GM19455 (cell line): Measurements from ENCODE around the gene NSD2.
"Not testable (repeated sequence)": the region's sequence is repeated elsewhere in the genome, so short reads cannot be mapped to it uniquely, and the experiment has no call there.

ENCODE experiments used
- ATAC-seq: cut with Tn5 transposase; IDR thresholded peaks from one replicate; pipeline ENCODE4 v1.9.1; 2021; ENCODE audit not compliant: unreplicated experiment

Gene NSD2

DNA sequence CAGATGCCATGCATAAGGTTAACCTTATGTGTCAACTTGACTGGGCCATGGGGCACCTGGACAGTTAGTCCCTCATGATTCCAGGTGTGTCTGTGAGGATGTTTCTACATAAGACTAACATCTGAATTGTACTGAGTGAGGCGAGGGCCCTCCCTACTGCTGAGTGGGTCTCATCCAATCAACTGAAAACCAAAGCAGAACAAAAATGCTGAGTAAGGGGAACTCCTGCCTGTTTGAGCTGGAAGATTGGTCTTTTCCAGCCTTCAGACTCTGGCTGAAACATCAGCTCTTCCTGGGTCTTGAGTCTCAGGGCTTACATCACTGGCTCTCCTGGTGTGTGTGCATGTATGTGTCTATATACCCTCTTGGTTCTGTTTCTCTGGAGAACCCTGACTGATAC lies 123.7 kb downstream of the NSD2 start:
- no peak for ATAC-seq

GRCh38 chr4:1996866-1997611 lies 125.8 kb downstream of the NSD2 start:
- no peak for ATAC-seq

- ATAC-seq, result no peak
These were observed 126.5 kb downstream of the NSD2 start for GRCh38 chr4:1997712-1998111.

DNA sequence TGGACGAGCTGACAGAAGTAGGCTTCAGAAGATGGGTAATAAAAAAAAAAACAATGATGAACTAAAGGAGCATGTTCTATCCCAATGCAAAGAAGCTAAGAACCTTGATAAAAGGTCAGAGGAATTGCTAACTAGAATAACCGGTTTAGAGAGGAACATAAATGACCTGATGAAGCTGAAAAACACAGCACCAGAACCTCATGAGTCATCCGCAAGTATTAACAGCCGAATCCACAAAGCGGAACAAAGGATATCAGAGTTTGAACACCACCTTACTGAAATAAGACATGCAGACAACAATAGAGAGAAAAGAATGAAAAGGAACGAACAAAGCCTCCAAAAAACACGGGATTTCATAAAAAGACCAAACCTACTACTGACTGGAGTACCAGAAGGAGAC lies 127.1 kb downstream of the NSD2 start:
- no peak for ATAC-seq

- not testable (repeated sequence) for ATAC-seq
These were observed 128.1 kb downstream of the NSD2 start for GRCh38 chr4:1999308-1999707.

DNA sequence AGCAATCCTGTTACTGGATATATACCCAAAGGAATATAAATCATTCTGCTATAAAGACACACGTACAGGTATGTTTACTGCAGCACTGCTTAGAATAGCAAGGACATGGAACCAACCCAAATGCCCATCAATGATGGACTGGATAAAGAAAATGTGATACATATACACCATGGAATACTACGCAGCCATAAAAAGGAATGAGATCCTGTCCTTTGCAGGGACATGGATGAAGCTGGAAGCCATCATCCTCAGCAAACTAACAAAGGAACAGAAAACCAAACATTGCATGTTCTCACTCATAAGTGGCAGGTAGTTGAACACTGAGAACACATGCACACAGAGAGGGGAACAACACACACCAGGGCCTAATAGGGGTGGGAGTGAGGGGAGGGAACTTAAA lies 132.2 kb downstream of the NSD2 start:
- ATAC-seq, result not testable (repeated sequence)

DNA sequence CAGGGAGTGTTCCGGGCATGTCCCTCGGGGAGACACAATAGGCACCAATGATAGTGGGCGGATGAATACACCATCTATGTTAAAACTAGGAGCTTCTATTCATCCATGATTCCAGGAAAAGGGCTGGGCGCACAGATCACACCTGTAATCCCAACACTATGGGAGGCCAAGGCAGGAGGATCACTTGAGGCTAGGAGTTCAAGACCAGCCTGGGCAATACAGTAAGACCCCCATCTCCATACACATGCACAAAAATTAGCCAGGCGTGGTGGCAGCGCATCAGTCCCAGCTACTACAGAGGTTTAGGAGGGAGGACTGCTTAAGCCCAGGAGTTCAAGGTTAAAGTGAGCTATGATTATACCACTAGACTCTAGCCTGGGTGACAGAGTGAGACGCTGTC lies 135.2 kb downstream of the NSD2 start:
- no peak for ATAC-seq

- no peak for ATAC-seq
These were observed 135.9 kb downstream of the NSD2 start for GRCh38 chr4:2006956-2007653.

DNA sequence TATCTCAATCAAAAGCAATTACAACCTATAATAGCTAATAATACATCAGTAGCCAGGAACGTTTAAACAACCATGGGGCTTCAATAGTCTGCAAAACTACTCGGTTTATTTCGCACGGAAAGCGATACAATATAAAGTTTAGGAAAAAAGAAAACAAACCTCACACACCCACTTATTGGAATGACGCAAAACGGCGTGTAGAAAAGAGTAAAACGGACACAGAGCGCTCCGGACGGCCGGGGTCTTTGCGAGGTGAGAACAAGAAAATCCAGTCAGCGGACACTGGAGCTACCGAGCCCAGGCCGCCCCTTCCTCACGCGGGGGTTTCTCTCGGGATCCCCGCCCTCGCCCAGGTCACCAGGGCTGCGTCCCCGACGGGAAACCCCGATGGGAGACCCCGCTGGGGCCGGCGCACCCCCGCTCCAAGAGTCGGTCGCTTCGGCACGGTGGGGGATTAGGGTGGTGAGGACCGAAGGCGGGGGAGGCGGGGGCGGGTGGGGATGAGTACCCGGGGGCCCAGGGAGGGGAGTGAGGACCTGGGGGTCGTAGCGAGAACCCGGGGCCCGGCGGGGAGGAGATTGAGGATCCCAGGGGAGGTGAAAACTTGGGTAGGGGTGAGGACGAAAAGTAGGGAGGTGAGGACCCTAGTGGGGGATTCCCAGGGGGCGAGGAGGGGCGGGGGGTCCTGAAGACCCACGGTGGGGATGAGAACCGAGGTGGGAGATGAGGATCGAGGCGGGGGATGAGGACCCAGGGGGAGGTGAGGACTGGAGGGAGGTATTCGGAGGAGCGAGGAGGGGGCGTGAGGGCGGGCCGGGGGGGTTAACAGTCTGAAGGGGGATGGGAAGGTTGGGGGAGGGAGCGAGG lies 136.8 kb downstream of the NSD2 start:
- no peak for ATAC-seq

DNA sequence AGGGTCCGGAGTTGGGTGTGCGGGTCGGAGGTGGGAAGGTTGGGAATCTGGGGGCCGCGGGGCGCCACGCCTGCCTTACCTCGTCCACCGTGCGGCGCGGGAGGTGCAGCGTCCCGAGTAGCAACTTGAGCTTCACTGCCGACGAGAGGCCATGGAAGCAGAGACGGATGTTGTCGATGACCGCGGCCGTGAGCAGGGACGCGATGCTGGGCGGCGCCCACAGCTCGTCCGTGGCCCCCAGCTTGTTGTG lies 137.4 kb downstream of the NSD2 start:
- ATAC-seq, result peak; percentile 7

GRCh38 chr4:2008921-2009650 lies 137.9 kb downstream of the NSD2 start, which contains the start of gene NELFA:
Gene NELFA, minus strand, starts transcription at chr4:2008974. Its CDS starts 15 bp downstream, at chr4:2008959.
- ATAC-seq, result peak; percentile 85

DNA sequence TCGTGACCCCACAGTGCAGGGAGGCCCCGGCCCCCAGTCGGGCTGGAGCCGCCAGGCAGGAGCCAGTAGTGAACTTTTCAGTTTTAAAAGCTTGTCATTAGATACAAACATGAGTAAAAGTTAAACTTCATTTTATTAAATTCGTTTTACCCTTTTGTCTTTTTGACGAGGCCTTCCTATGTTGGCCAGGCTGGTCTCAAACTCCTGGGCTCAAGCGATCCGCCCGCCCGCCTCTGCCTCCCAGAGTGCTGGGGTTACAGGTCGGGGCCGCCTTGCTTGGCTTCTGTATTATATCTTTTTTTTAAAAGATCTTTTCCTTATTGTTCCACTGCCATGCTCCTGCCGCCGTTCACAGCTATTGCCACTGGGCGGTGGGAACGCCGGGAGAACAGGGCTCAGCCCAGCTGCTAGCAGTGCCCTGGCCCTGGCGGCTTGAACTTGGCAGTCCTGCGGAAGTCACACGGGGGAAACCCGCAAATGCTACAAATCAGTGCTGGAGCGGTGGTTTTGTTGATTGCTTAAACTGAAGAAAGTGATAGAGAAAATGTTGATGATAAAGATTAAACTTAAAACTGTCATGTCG lies 138.5 kb downstream of the NSD2 start:
- no peak for ATAC-seq

- no peak for ATAC-seq
These were observed 140.4 kb downstream of the NSD2 start for GRCh38 chr4:2011583-2011982.

- no peak for ATAC-seq
These were observed 143.8 kb downstream of the NSD2 start for GRCh38 chr4:2015008-2015407.

DNA sequence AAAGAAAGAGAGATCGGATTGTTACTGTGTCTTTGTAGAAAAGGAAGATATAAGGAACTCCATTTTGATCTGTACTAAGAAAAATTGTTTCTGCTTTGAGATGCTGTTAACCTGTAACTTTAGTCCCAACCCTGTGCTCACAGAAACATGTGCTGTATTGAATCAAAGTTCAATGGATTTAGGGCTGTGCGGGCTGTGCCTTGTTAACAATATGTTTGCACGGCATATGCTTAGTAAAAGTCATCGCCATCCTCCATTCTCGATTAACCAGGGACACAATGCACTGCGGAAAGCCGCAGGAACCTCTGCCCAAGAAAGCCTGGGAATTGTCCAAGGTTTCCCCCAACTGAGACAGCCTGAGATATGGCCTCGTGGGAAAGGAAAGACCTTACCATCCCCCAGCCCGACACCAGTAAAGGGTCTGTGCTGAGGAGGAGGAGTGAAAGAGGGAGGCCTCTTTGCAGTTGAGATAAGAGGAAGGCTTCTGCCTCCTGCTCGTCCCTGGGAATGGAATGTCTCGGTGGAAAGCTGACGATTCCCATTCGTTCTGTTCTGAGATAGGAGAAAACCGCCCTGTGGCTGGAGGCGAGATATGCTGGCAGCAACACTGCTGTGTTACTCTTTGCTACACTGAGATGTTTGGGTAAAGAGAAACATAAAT lies 150.3 kb downstream of the NSD2 start:
- not testable (repeated sequence) for ATAC-seq

GRCh38 chr4:2024683-2025082 lies 153.5 kb downstream of the NSD2 start:
- ATAC-seq, result no peak

- ATAC-seq, result no peak
These were observed 154.6 kb downstream of the NSD2 start for GRCh38 chr4:2025817-2026216.

DNA sequence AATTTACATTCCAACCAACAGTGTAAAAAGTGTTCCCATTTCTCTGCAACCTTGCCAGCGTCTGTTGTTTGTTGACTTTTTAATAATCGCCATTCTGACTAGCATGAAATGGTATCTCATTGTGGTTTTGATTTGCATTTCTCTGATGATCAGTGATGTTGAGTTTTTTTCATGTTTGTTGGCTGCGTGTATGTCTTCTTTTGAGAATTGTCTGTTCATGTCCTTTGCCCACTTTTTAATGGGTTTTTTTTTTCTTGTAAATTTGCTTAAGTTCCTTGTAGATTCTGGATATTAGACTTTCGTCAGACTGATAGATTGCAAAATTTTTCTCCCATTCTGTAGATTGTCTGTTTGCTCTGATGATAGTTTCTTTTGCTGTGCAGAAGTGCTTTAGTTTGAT lies 155.9 kb downstream of the NSD2 start:
- ATAC-seq, result not testable (repeated sequence)

GRCh38 chr4:2031161-2031560 lies 160.0 kb downstream of the NSD2 start:
- not testable (repeated sequence) for ATAC-seq
